Superior temporal gyrus (tissue), 1 donor: ENCODE data around the gene ZNF552.
"Not testable (repeated sequence)": the region's sequence is repeated elsewhere in the genome, so short reads cannot be mapped to it uniquely, and the experiment has no call there.

Source experiments
- DNase-seq: peaks from one replicate; pipeline ENCODE4 v3.0.0-alpha.2; 2016; ENCODE audit errors: extremely low spot score

The ZNF552 gene

GRCh38 chr19:57818378-57818777, 3.7 kb upstream of the ZNF552 start:
- no peak for DNase-seq

- no peak for DNase-seq
Measured at GRCh38 chr19:57817976-57818375, 3.3 kb upstream of the ZNF552 start.

GRCh38 chr19:57816652-57817051, 1.9 kb upstream of the ZNF552 start:
- DNase-seq: no peak

GRCh38 chr19:57815247-57816075, 748 bp upstream of the ZNF552 start:
- DNase-seq: no peak

GRCh38 chr19:57813919-57814504, 701 bp downstream of the ZNF552 start:
- no peak for DNase-seq

GRCh38 chr19:57812975-57813820, 1.5 kb downstream of the ZNF552 start:
- DNase-seq: not testable (repeated sequence)

GRCh38 chr19:57812226-57812625, 2.5 kb downstream of the ZNF552 start:
- DNase-seq: no peak

GRCh38 chr19:57810410-57811295, 4.1 kb downstream of the ZNF552 start:
- DNase-seq: not testable (repeated sequence)

- DNase-seq: no peak
Measured at GRCh38 chr19:57807541-57807940, 7.2 kb downstream of the ZNF552 start.

- DNase-seq: peak; percentile 33
Measured at GRCh38 chr19:57803594-57804325, 11.0 kb downstream of the ZNF552 start.

GRCh38 chr19:57803265-57803593, 11.5 kb downstream of the ZNF552 start:
- no peak for DNase-seq

GRCh38 chr19:57802269-57802668, 12.4 kb downstream of the ZNF552 start:
- no peak for DNase-seq

GRCh38 chr19:57800696-57801095, 14.0 kb downstream of the ZNF552 start:
- DNase-seq: no peak

- DNase-seq: not testable (repeated sequence)
Measured at GRCh38 chr19:57796580-57796979, 18.1 kb downstream of the ZNF552 start.

GRCh38 chr19:57789288-57789687, 25.4 kb downstream of the ZNF552 start:
- DNase-seq: no peak

- DNase-seq: no peak
Measured at GRCh38 chr19:57788114-57788692, 26.5 kb downstream of the ZNF552 start.

GRCh38 chr19:57786906-57787305, 27.8 kb downstream of the ZNF552 start:
- no peak for DNase-seq

GRCh38 chr19:57786286-57786685, 28.4 kb downstream of the ZNF552 start:
- DNase-seq: no peak

- DNase-seq: no peak
Measured at GRCh38 chr19:57779220-57779845, 35.4 kb downstream of the ZNF552 start.

GRCh38 chr19:57778336-57778735, 36.4 kb downstream of the ZNF552 start:
- DNase-seq: no peak
